HEK293 (cell line): ENCODE data around the gene DTX2.
"Not testable (repeated sequence)": the region's sequence is repeated elsewhere in the genome, so short reads cannot be mapped to it uniquely, and the experiment has no call there.

Experiments
- CTCF ChIA-PET: fragments of 350-600 bp; formaldehyde crosslinking; extraction: SDS; loops from one replicate; lab custom pipeline; 2021; ENCODE audit warnings: antibody characterized with exemption; lab: Yijun Ruan, JAX
- POLR2A ChIA-PET: fragments of 300-600 bp; formaldehyde crosslinking; extraction: SDS; loops from one replicate; lab custom pipeline; 2020; ENCODE audit warnings: antibody characterized with exemption, inconsistent platforms; lab: Yijun Ruan, JAX
- H3K27ac ChIP-seq: fragments of 200-500 bp; sonication (Bioruptor generic); 2 replicates; pipeline ENCODE4 v1.5.1; 2014; ENCODE audit warnings: low read depth, low read length, control low read depth, inconsistent platforms; ENCODE audit errors: extremely low read depth
- H3K36me3 ChIP-seq, 2 experiments: fragments of 200-500 bp in 1 of 2; sonication (Bioruptor generic) in 1 of 2; 1 replicate in 1 of 2; 2 replicates in 1 of 2; pipeline ENCODE4 v1.5.1; 2014 to 2017; ENCODE audit warnings: inconsistent platforms in 2 of 2, low read length in 2 of 2; ENCODE audit not compliant: control insufficient read depth in 2 of 2, insufficient read depth in 1 of 2
- H3K4me1 ChIP-seq: fragments of 200-500 bp; sonication (Bioruptor generic); 2 replicates; pipeline ENCODE4 v1.5.1; 2014; ENCODE audit warnings: mild to moderate bottlenecking, low read length, inconsistent platforms; ENCODE audit not compliant: control insufficient read depth, insufficient read depth
- H3K4me3 ChIP-seq: 2 replicates; pipeline ENCODE4 v1.5.1; 2011; ENCODE audit warnings: low read depth, mild to moderate bottlenecking, control low read depth, low read length, moderate library complexity
- H3K9me3 ChIP-seq: fragments of 200-500 bp; sonication (Bioruptor generic); 2 replicates; pipeline ENCODE4 v1.5.1; 2014; ENCODE audit warnings: low read depth, low read length, inconsistent platforms; ENCODE audit not compliant: control insufficient read depth, insufficient read depth

DTX2 gene

DNA sequence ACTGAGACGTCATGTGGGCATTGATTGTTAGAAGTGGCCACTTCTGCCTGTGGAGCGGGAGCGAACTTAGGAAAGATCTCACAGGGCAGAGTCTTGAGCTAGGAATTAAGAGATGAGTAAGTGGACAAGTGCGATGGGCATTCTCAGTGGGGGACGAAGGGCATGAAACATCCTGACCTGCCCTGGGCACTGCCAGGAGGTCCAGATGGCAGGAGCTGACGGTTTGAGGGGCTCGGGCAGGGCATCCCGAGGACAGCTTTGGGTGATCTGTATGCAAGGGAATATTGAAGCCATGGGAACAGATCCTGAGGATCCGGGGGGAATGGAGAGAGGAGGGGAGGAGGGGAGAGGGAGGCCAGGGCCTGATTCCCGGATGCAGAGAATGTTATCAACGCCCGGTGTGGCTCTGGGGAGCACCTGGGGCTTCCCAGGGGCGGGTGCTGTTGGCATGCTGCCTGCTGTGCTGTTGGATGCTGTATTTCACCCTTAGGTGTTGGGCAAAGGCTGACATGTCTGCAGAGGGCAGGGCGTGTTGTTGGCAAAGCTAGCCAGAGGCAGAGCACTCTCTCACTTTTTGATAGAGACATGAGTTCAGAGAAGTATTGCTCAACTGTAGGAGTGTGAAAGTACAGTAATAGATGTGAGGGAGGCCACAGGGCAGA, 6.4 kb downstream of the DTX2 start:
- H3K27ac ChIP-seq, H3K4me1 ChIP-seq, H3K9me3 ChIP-seq, POLR2A ChIA-PET, H3K4me3 ChIP-seq, CTCF ChIA-PET, H3K36me3 ChIP-seq: not testable (repeated sequence)

DNA sequence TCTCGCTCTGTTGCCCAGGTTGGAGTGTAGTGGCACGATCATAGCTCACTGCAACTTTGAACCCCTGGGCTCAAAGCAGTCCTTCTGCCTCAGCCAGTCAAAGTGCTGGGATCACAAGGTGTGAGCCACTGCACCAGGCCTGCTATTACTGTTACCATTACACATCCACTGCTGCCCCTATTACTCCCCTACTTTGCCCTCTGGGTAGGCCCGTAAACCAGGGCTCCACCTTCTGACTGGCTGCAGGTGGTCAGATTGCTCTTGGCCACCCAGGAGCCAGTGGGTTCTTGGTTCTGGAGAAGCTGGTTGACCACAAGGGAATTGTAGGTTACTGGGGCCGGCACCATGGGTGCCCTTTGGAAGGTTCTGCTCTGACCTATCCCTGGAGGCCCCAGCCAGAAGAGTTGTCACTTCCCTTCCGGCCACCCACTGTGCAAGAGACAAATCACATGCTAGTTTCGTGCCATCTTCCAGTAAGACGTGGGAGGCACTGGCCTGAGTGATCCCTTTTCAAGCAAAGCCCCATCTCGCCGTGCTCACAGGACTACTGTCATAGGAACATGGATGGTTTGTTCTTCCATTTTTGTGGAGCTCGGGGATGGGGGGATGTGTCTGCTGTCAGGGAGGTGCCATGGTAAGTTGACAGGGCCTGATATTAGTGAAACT, 10.2 kb downstream of the DTX2 start:
- H3K4me1 ChIP-seq, POLR2A ChIA-PET, H3K4me3 ChIP-seq, H3K27ac ChIP-seq, H3K36me3 ChIP-seq, CTCF ChIA-PET, H3K9me3 ChIP-seq: not testable (repeated sequence)

DNA sequence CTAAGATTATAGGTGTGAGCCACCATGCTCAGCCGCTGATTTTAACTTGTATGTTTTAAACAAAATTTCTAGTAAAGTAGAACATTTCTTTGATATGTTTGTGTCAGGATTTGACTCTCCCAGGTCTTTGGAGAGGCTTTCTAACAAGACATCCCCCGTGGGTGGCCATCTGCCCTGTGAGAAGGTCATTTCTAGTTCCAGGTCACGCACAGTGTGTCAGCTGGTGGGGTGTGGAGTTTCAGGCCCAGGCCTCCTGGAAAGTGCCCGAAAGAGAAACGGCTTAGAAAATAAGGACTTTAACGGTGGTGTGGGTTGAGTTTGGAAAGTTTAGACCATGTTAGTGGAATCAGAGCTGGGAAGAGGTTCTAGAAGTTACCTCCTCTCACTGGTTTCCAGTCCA, 11.6 kb downstream of the DTX2 start:
- H3K4me3 ChIP-seq, H3K4me1 ChIP-seq, H3K36me3 ChIP-seq, H3K27ac ChIP-seq, H3K9me3 ChIP-seq, CTCF ChIA-PET, POLR2A ChIA-PET: not testable (repeated sequence)

DNA sequence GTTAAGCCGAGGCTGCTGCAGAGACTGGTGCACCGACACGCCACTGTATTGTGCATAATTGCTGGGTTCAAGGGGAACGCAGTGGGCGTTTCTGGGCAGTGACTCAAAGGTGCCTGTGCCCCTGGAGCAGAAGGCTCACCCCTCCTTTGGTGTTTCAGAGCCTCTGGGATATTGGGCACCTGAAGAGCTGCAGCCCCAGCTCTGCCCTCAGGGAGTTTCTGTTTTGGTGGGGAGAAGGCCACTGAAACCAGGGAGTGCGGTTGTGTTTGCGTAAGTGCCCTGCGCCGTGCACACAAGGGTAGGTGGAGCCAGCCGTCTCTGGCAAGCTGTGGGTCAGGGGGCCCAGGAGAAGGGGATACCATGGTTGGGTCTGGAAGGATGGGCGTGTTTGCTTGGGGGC, 14.8 kb downstream of the DTX2 start:
- POLR2A ChIA-PET = not testable (repeated sequence)

DNA sequence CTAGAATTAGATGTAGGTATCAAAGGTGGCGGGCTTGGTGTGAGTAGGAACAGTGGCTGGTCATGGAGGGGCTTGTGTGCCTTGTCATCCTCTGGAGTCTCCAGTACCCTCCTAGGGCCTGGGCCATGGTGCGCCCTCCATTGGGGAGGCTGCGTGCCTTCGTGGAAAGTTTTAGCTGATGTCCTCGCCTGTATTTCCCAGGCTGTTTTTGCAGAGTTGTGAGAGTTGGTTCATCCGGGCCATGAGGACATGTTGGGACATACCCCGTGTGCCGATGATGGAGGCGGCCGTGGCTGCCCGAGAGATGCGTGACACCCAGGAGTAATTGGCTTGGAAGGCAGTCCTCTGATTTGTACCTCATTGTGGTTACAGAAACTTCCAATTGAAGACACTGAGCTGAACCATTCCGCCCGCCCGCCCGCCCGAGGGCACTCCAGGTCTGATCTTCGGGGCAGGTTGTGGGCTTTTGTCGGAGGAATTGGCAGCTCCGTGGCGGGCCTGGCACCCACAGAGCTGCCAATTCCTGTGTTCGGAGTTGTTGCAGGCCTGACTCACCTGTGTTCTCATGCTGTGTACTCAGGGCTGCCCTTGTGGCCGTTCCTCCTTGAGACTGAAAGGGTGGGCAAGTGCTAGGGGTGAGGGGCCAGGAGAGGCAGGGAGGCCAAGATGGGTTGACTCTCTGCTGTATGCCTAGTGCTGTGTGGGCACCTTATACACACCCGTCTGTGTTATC, 15.4 kb downstream of the DTX2 start:
- CTCF ChIA-PET, POLR2A ChIA-PET, H3K27ac ChIP-seq, H3K4me1 ChIP-seq, H3K4me3 ChIP-seq, H3K36me3 ChIP-seq, H3K9me3 ChIP-seq: not testable (repeated sequence)

More for the DNA sequence above, 14.8 kb downstream of the DTX2 start:
- CTCF ChIA-PET, H3K4me3 ChIP-seq, H3K36me3 ChIP-seq, H3K4me1 ChIP-seq, H3K27ac ChIP-seq, H3K9me3 ChIP-seq: not testable (repeated sequence)

DNA sequence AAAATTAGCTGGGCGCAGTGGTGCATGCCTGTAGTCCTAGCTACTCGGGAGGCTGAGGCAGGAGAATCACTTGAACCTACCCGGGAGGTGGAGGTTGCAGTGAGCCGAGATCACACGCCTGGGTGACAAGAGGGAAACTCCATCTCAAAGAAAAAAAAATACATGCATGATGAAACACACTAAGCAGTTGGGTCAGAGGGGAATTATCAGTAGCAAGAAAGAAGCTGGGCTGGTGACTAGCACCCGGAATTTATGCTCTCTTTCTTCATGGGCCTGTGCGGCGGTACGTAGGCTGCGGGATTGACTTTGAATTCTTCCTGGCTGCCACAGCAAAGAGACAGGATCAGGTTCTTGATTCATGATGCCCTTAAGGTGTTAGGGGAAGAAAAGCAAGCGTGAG, 18.1 kb downstream of the DTX2 start:
- H3K27ac ChIP-seq, H3K36me3 ChIP-seq, H3K4me3 ChIP-seq, POLR2A ChIA-PET, CTCF ChIA-PET, H3K4me1 ChIP-seq, H3K9me3 ChIP-seq: not testable (repeated sequence)

DNA sequence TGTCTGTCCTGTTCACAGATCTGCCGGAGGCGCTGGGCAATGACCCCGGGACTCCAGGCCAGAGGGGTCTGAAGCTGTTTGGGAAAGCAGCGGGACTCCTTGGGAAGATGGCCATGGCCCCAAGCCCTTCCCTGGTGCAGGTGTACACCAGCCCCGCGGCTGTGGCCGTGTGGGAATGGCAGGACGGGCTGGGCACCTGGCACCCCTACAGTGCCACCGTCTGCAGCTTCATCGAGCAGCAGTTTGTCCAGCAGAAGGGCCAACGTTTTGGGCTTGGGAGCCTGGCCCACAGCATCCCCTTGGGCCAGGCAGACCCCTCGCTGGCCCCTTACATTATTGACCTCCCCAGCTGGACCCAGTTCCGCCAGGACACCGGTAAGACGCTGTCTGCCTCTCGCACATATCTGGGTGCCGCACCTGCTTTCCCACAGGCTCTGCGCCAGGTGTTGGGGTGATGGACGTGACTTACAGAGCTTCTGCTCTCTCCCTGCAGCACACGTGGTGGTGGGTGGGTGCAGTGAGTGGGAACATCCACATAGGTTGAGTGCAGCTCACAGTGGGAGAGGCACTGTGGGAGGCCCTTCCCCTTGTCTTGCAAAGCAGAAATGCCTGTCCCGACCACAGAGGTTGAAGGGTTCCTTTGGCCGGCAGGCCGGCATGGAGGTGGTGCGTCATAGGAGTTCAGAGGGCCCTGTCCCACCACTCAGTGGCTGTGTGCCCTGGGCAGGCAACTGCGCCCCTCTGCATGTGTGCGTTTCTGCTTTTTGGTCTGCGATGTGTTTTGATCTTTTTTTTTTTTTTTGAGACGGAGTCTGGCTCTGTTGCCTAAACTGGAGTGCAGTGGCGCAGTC, 19.1 kb downstream of the DTX2 start:
- H3K4me1 ChIP-seq, CTCF ChIA-PET, POLR2A ChIA-PET, H3K36me3 ChIP-seq, H3K27ac ChIP-seq, H3K9me3 ChIP-seq, H3K4me3 ChIP-seq: not testable (repeated sequence)

DNA sequence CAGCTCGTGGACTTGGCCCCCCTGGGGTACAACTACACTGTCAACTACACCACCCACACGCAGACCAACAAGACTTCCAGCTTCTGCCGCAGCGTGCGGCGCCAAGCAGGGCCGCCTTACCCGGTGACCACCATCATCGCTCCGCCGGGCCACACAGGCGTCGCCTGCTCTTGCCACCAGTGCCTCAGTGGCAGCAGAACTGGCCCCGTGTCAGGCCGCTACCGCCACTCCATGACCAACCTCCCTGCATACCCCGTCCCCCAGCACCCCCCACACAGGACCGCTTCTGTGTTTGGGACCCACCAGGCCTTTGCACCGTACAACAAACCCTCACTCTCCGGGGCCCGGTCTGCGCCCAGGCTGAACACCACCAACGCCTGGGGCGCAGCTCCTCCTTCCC, 21.2 kb downstream of the DTX2 start:
- H3K4me3 ChIP-seq, H3K27ac ChIP-seq, CTCF ChIA-PET, H3K4me1 ChIP-seq, H3K36me3 ChIP-seq, POLR2A ChIA-PET, H3K9me3 ChIP-seq: not testable (repeated sequence)

DNA sequence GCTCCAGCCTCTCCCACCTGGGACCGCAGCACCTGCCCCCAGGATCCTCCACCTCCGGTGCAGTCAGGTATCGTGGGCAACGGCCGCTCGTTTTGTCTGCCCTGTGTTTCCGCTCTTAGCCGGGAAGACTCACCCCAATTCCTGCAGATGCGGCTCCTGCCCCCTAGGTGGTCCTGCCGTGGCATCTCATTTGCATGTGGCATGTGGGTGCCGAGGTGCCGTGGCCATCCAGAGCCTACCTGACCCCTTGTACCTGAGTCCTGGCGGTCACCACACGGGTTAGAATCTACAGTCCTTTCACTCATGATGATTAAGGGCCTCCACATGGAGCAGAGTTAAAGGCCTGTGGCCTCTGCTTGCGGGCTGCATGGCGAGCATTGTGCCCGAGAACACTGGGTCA, 21.6 kb downstream of the DTX2 start:
- H3K4me3 ChIP-seq, H3K27ac ChIP-seq, H3K9me3 ChIP-seq, CTCF ChIA-PET, H3K4me1 ChIP-seq, POLR2A ChIA-PET, H3K36me3 ChIP-seq: not testable (repeated sequence)

DNA sequence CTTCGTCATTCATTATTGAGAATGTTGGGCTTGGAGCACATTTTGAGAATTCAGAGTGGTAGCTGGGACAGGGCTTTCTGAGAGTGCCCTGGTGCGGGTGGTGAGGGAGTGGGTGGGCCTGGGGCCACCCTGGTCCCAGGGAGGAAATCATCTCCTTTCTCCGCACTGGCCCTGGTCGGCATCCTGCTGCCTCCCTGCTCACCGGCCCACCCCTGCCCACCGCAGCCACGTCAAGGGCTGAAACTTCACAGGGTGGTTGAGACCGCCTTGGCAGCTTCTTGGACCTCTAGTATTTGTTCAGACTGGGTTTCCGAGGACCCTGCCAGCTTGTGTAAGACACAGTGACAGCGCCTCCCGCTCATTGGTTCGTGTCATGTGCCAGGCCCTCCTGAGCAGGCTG, 22.9 kb downstream of the DTX2 start:
- CTCF ChIA-PET, H3K9me3 ChIP-seq, H3K4me3 ChIP-seq, POLR2A ChIA-PET, H3K27ac ChIP-seq, H3K36me3 ChIP-seq, H3K4me1 ChIP-seq: not testable (repeated sequence)
